Stomach (tissue), 9 donors: ENCODE data around the gene DAZAP2. TPM values are rescaled to one million over a fixed set of nuclear protein-coding genes. Genes with fewer than 3 reads are reported as not detected.

Experiments
- DNase-seq, 2 donors: peaks; one replicate each; pipeline versions ENCODE4 v3.0.0 to v3.0.0-alpha.2; 2013 to 2019
- H3K27ac ChIP-seq, 5 donors: fragments of 200-600 bp in 4 of 5; sonication (generic) in 4 of 5; one replicate each; pipeline ENCODE4 v1.5.1; 2013 to 2019; ENCODE audit warnings: mild to moderate bottlenecking in 1 of 5, moderate library complexity in 1 of 5
- H3K27me3 ChIP-seq, 3 donors: fragments of 200-600 bp; sonication (generic); one replicate each; pipeline ENCODE4 v1.5.1; 2017 to 2019; ENCODE audit warnings: mixed run types in 1 of 3
- H3K36me3 ChIP-seq, 4 donors: fragments of 200-600 bp; sonication (generic); 1 replicate in 3 of 4; 2 replicates in 1 of 4; pipeline ENCODE4 v1.5.1; 2016 to 2019
- H3K4me1 ChIP-seq, 4 donors: fragments of 200-600 bp; sonication (generic); one replicate each; pipeline ENCODE4 v1.5.1; 2016 to 2019
- H3K4me3 ChIP-seq, 4 donors: fragments of 200-600 bp; sonication (generic) in 3 of 4; one replicate each; pipeline ENCODE4 v1.5.1; 2016 to 2019; ENCODE audit warnings: mild to moderate bottlenecking in 1 of 4
- H3K9me3 ChIP-seq, 4 donors: fragments of 200-600 bp; sonication (generic); one replicate each; pipeline ENCODE4 v1.5.1; 2016 to 2019
- EP300 ChIP-seq: sonication (generic); formaldehyde crosslinking; IDR thresholded peaks from one replicate; pipeline ENCODE4 v1.6.1; 2017; ENCODE audit warnings: antibody characterized with exemption
- POLR2A ChIP-seq, 4 donors: fragments of 450-650 bp; IDR thresholded peaks; one replicate each; pipeline ENCODE4 v1.6.1; 2016; ENCODE audit warnings: antibody characterized with exemption in 4 of 4, control low read depth in 2 of 4, mild to moderate bottlenecking in 1 of 4, moderate library complexity in 1 of 4
- POLR2AphosphoS5 ChIP-seq, 3 donors: sonication (generic); formaldehyde crosslinking; IDR thresholded peaks; one replicate each; pipeline ENCODE4 v1.6.1; 2016; ENCODE audit warnings: antibody characterized with exemption in 3 of 3
- WGBS, 5 donors: extraction: QIAGEN DNeasy Blood & Tissue Kit in 3 of 5; methylation state at CpG; one replicate each; pipeline versions ENCODE4 v1.1.5 to v1.1.7; 2013 to 2018; 5-methylcytosine and 5-hydroxymethylcytosine counted together
- intact Hi-C: fragments of 100-400 bp; cut with DNase I; formaldehyde crosslinking; loops from one replicate; pipeline ENCODE4 v1.15.1; 2023; ENCODE audit warnings: low total_unique reads
- polyA plus RNA-seq, 3 donors: library from polyadenylated mRNA; stranded (reverse); fragments of 200-250 nt; gene quantifications; one replicate each; pipeline ENCODE4 v1.2.3, GENCODE V29; 2013
- total RNA-seq, 5 donors: library from RNA; depleted of rRNA; stranded (reverse); fragments of >200 nt; gene quantifications; one replicate each; pipeline versions ENCODE4 v1.1.0 to v1.2.3, GENCODE V29; 2014 to 2016
- TF ChIP-seq, protein P1 (sequence below), 7 experiments: fragments of 450-650 bp in 4 of 7; fragments of 200-600 bp in 3 of 7; sonication (generic) in 3 of 7; IDR thresholded peaks; one replicate each; pipeline ENCODE4 v1.5.1; 2016 to 2019; ENCODE audit warnings: antibody characterized with exemption in 7 of 7, control low read depth in 2 of 7, mild to moderate bottlenecking in 1 of 7
- donor health status: healthy with polysubstance abuse.
- donor health status: Bipolar disorder and iron deficiency.
- donor health status: healthy.

DAZAP2 gene
- total and polyA plus RNA-seq, 8 donors = 37.4 to 547 (median 144) TPM

DNA sequence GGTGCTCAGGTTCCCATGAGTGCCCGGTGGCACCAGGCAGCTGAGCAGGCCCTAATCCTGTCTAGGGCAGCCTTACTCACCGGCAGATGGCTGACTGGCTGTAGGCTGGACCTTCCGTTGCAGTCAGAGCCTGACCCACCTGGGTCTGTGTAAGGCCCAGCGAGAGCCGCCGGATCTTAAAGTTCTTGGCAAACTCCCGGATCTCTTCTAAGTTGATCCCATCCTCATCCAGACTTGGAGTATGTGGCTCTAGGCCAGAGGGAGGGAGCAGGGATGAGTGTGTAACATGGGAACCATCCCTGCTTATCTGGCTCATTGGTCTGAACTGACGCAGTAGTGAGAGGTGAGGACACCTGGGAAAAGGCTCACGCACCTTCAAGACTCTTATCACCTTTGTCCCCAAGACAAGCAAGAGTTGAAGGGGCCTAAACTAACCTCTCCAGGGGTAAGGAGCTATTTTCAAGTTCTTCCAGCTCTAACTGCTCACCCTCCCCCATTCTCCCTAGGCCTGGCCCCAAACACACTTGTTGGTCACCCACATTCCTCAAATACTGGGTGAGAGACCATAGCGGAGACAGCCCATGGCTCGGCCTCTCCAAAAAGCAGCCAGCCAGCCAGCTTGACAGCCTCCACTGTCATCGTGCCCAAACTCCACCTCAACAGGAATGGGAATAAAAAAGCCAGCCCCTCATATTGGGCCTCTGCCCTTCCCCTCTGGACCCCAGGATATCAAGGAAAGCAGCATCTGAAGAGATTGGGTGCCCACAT lies 46.9 kb upstream of the DAZAP2 start:
- H3K4me1 ChIP-seq = no peaks in the 10 kb centered on the region
- no peak overlapping the region for H3K4me3 ChIP-seq
- WGBS, 5 donors = 88 to 95% (median 92%) methylated on average over 12 of the region's 12 CpGs
- TF ChIP-seq POLR2A (IDR thresholded peaks at IDR 0.05) (no peak), POLR2AphosphoS5 (IDR thresholded peaks at IDR 0.05) (no peak), EP300 (no peak)
- TF ChIP-seq, protein P1, sequence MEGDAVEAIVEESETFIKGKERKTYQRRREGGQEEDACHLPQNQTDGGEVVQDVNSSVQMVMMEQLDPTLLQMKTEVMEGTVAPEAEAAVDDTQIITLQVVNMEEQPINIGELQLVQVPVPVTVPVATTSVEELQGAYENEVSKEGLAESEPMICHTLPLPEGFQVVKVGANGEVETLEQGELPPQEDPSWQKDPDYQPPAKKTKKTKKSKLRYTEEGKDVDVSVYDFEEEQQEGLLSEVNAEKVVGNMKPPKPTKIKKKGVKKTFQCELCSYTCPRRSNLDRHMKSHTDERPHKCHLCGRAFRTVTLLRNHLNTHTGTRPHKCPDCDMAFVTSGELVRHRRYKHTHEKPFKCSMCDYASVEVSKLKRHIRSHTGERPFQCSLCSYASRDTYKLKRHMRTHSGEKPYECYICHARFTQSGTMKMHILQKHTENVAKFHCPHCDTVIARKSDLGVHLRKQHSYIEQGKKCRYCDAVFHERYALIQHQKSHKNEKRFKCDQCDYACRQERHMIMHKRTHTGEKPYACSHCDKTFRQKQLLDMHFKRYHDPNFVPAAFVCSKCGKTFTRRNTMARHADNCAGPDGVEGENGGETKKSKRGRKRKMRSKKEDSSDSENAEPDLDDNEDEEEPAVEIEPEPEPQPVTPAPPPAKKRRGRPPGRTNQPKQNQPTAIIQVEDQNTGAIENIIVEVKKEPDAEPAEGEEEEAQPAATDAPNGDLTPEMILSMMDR (IDR thresholded peaks at IDR 0.05) = no peak
- no peak overlapping the region for H3K27ac ChIP-seq
- DNase-seq = no peak
- H3K27me3 ChIP-seq = no peaks in the 10 kb centered on the region
- intact Hi-C loops = no loop called here
- no peaks in the 10 kb centered on the region for H3K9me3 ChIP-seq
- peaks cover 6 to 43% (median 35%) of the 10 kb centered on the region in 4 donors for H3K36me3 ChIP-seq

DNA sequence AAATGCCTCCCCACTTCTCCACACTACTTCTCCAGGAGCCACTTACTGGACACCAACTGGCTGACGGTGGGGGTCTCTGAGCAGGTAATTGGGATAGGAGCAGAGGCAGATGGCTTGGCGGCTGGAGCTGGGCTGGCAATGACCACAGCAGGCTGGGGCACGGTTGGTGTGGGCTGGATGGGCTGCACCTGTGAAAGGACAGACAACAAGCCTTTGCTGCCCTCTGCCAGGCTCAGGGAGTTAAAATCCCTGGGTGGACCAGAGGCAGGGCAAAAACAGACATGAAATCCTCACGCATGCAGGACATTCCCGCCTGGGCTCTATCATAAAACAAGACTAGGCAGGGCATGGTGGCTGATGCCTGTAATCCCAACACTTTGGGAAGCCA lies 46.3 kb upstream of the DAZAP2 start:
- Histone ChIP-seq H3K4me1 (no peaks in the 10 kb centered on the region), H3K4me3 (no peak overlapping the region), H3K27ac (no peak overlapping the region), H3K36me3 (peaks cover 6 to 45% (median 38%) of the 10 kb centered on the region in 4 donors), H3K9me3 (no peaks in the 10 kb centered on the region), H3K27me3 (no peaks in the 10 kb centered on the region)
- no peak for DNase-seq
- TF ChIP-seq POLR2A (IDR thresholded peaks at IDR 0.05) (no peak), POLR2AphosphoS5 (IDR thresholded peaks at IDR 0.05) (no peak)
- 84 to 95% (median 87%) methylated on average over 5 of the region's 5 CpGs for WGBS, 5 donors
- intact Hi-C loops = no loop called here

DNA sequence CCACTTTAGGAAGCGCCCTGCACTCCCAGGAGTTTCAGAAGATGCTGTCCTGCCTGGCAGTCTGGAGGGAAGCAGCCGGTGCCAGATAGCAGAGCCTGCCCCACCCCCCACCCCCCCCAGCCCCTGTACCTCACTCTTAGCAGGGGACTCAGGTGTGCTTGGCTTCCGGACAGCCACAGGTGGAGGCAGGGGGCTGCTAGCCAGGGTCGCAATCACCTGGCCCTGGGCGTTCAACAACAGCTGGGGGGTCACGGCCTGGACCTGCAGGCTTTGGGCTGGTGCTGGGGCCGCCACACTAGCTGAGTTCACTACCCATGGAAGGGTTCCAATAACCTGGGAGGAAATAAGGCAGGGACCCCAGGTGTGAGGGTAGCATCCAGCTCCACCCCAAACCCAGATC lies 42.8 kb upstream of the DAZAP2 start:
- intact Hi-C loops = no loop called here
- H3K9me3 ChIP-seq = no peaks in the 10 kb centered on the region
- TF ChIP-seq, protein P1 (IDR thresholded peaks at IDR 0.05) = no peak
- TF ChIP-seq POLR2AphosphoS5 (IDR thresholded peaks at IDR 0.05) (no peak), EP300 (no peak), POLR2A (IDR thresholded peaks at IDR 0.05) (no peak)
- H3K4me3 ChIP-seq = no peak overlapping the region
- H3K27ac ChIP-seq = no peak overlapping the region
- WGBS, 5 donors = 88 to 99% (median 93%) methylated on average over 4 to 7 of the region's 7 CpGs
- H3K36me3 ChIP-seq = peaks cover 0 to 53% (median 46%) of the 10 kb centered on the region in 4 donors
- H3K27me3 ChIP-seq = no peaks in the 10 kb centered on the region
- H3K4me1 ChIP-seq = no peaks in the 10 kb centered on the region
- DNase-seq = no peak

DNA sequence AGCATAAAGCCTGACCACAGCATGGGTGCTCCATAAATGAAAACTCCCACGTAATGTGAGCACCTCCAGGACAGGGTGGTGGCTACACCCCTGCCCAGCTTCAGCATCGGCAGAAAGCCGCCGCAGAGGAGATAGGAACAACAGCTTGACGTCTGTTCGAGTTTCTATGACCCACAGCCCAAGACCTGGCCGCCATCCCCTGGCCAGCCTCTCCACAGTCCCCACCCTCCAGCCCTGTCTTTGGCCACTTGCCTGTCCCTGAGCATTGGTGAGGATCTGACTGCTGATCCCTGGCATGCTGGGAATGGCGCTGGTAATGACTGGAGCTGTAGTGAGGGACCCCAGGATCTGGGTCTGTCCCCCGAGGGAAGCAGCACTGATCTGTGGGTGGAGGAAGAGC lies 42.1 kb upstream of the DAZAP2 start:
- Histone ChIP-seq H3K27me3 (no peaks in the 10 kb centered on the region), H3K27ac (no peak overlapping the region), H3K4me3 (no peak overlapping the region), H3K4me1 (no peaks in the 10 kb centered on the region), H3K9me3 (no peaks in the 10 kb centered on the region), H3K36me3 (peaks cover 0 to 48% (median 39%) of the 10 kb centered on the region in 4 donors)
- intact Hi-C loops = no loop called here
- 86 to 92% (median 90%) methylated on average over 8 to 9 of the region's 9 CpGs for WGBS, 5 donors
- TF ChIP-seq, protein P1 (IDR thresholded peaks at IDR 0.05) = no peak
- TF ChIP-seq POLR2AphosphoS5 (IDR thresholded peaks at IDR 0.05) (no peak), EP300 (no peak), POLR2A (IDR thresholded peaks at IDR 0.05) (no peak)
- DNase-seq = no peak
